Fibroblast of lung (primary cell): Measurements from ENCODE around the gene NCKAP5.

Experiments
- EZH2 ChIP-seq: IDR thresholded peaks from 2 replicates; pipeline ENCODE4 v1.5.1; 2012; ENCODE audit warnings: low read length, control low read depth, mild to moderate bottlenecking; ENCODE audit errors: missing control alignments
- TF ChIP-seq, protein P1 (sequence below), 2 donors: IDR thresholded peaks in 1 of 2; conservative IDR thresholded peaks in 1 of 2; 1 replicate in 1 of 2; 2 replicates in 1 of 2; pipeline ENCODE4 v1.5.1; 2011 to 2012; ENCODE audit warnings: low read length in 2 of 2, control low read depth in 1 of 2, inconsistent platforms in 1 of 2, low read depth in 1 of 2, mild to moderate bottlenecking in 1 of 2

- TF ChIP-seq, protein P1, sequence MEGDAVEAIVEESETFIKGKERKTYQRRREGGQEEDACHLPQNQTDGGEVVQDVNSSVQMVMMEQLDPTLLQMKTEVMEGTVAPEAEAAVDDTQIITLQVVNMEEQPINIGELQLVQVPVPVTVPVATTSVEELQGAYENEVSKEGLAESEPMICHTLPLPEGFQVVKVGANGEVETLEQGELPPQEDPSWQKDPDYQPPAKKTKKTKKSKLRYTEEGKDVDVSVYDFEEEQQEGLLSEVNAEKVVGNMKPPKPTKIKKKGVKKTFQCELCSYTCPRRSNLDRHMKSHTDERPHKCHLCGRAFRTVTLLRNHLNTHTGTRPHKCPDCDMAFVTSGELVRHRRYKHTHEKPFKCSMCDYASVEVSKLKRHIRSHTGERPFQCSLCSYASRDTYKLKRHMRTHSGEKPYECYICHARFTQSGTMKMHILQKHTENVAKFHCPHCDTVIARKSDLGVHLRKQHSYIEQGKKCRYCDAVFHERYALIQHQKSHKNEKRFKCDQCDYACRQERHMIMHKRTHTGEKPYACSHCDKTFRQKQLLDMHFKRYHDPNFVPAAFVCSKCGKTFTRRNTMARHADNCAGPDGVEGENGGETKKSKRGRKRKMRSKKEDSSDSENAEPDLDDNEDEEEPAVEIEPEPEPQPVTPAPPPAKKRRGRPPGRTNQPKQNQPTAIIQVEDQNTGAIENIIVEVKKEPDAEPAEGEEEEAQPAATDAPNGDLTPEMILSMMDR (conservative IDR thresholded peaks at IDR 0.05 in 1 of 2, IDR thresholded peaks at IDR 0.05 in 1 of 2; ENCODE audit: low read depth in 1 of 2, low read length in 2 of 2) = no peak
- no peak for TF ChIP-seq EZH2
These were observed 145.3 kb downstream of the NCKAP5 start for GRCh38 chr2:133422931-133423351.
